NCI-H1694 (cell line): ENCODE measurements around the gene GAD2.
"Not testable (repeated sequence)": the region's sequence is repeated elsewhere in the genome, so short reads cannot be mapped to it uniquely, and the experiment has no call there.

ENCODE experiments used
- DNase-seq: peaks from one replicate; lab custom pipeline; 2025; lab: John Stamatoyannopoulos, UW

The GAD2 gene

GRCh38 chr10:26318672-26319071 is 102.1 kb downstream of the GAD2 start:
- DNase-seq: no peak

GRCh38 chr10:26323219-26323618 is 106.6 kb downstream of the GAD2 start:
- no peak for DNase-seq

DNA sequence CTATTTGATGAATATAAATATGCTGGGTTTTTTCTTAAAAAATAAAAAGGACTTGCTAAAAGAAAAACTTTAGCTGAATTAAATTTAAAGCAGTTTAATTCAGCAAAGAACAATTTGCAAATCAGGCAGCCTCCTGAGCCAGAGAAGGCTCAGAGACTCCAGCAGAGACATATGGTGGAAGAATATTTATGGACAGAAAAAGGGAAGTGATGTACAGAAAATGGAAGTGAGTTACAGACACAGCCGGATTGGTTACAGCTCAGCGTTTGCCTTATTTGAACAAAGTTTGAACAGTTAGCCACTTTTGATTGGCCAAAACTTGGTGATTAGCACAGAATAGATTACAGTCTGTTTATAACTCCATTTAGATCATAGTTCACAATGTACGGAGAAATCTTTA is 110.3 kb downstream of the GAD2 start:
- DNase-seq: no peak

DNA sequence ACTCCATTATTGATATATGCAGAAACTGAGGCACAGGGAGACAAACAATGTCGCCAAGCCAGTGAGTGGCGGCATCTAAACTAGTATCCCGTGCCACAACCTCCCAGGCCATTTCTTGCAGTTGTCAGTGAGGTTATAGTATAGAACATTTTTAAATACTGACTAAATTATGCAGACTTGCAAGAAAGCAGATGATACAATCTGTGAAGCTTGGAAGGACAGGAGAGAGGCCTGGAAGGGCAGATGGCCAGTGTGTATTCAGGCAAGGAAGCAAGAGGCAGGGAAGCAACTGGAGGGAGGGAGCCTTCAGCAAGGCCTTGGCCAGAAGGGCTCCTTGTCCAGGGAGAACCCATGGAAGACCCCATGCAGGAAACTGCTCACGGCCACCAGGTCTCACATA is 111.2 kb downstream of the GAD2 start:
- no peak for DNase-seq

DNA sequence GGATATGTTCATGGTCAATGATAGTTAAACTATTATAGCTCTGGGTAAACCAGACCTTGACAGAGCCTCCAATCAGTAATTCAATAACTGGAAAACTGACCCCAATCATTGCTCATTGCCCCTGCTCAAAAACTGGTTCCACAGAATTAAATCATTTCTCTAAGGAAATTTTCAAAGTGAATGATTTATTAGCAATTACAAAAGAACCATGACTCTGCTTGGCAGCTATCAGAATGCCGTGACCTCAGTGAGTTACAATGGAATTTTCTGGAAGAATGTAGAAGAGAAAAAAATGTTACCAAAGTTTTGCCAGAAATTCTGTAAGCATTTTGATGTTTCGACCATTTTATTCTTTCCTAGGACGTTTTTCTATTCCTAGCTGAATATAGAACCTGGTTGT is 114.8 kb downstream of the GAD2 start:
- no peak for DNase-seq

GRCh38 chr10:26334232-26334931 is 117.8 kb downstream of the GAD2 start:
- no peak for DNase-seq

DNA sequence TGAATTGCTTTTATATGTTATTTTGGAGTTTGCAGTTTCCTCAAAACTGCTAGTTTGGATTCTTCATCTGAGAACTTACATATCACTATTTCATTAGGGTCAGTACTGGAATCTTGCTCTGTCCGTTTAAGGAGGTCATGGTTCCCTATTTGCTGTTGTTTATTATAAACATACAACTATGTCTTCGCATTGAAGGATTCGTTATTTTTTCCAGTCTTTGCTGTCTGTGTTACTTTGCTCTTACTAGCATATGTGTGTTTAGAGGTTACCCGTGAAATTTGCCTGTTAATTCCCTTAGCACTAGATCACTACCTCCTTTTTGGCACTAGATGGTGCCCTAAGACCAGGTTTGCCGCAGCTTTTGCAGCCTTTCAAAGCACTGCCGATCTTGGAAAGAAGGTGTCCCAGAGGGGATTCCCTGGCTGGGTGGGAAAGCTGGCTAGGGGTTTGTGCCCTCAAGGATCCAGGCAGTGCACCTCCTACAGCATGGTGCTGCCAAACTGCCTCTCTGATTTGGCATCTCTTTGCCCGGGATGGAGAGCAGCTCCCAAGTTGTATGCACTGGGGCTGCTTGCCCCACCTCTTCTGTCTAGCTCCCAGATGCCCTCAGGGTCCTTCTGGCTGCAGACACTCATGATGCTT is 118.5 kb downstream of the GAD2 start:
- no peak for DNase-seq

GRCh38 chr10:26335574-26336093 is 119.1 kb downstream of the GAD2 start:
- no peak for DNase-seq

GRCh38 chr10:26336979-26337378 is 120.4 kb downstream of the GAD2 start:
- DNase-seq: no peak

DNA sequence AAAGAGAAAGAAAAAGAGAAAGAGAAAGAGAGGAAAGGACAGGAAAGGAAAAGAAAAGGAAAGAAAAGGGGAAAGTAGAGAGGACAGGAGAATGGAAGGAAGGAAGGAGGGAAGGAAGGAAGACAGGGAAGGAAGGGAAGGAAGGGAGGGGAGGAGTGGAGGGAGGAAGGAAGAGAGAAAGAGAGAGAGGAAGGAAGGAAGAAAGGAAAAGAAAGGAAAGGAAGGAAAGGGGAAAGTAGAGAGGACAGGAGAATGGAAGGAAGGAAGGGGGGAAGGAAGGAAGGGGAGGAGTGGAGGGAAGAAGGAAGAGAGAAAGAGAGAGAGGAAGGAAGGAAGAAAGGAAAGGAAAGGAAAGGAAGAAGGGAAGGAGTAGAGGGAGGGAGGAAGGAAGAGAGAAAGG is 125.1 kb downstream of the GAD2 start:
- no peak for DNase-seq

DNA sequence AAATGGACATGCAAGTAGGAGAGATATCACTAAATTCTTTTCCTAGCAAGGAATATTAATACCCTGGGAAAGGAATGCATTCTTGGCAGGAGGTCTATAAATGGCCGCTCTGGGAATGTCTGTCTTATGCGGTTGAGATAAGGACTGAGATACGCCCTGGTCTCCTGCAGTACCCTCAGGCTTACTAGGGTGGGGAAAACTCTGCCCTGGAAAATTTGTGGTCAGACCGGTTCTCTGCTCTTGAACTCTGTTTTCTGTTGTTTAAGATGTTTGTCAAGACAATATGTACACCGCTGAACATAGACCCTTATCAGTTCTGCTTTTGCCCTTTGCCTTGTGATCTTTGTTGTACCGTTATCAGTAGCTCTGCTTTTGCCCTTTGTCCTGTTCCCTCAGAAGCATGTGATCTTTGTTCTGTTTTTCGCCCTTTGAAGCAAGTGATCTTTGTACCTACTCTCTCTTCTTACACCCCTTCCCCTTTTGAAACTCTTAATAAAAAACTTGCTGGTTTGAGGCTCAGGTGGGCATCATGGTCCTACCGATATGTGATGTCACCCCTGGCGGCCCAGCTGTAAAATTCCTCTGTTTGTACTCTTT is 132.3 kb downstream of the GAD2 start:
- DNase-seq: not testable (repeated sequence)
